ENCODE results near the gene TMEM54. TPM values are rescaled to one million over a fixed set of nuclear protein-coding genes. Genes with fewer than 3 reads are reported as not detected.

The TMEM54 gene
- total and polyA plus RNA-seq, 2 experiments from 2014 or later = 24.8 to 64.7 TPM

DNA sequence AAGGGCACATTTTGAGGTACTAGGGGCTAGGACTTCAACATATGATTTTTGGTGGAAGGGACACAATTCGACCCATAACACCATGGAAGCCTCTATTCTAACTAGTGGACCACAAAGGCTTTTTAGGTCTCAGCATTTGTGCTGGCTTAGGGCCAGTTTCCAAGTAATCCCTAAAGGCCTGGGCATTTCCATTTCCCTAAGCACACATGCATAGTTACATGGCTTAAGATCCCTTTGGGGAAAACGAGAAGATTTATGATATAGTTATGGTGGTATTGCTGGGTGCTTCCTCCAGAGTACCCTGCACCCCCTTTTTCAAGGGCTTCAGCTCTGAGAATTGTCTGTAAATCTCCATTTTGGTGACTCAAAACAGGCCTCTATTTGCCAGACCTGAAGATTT, 28.2 kb upstream of the TMEM54 start:
- H3K27ac ChIP-seq = no peak overlapping the region
- no peaks in the 10 kb centered on the region for H4K20me1 ChIP-seq (ENCODE audit: insufficient read depth, poor library complexity, severe bottlenecking)
- no peaks in the 10 kb centered on the region for H3K36me3 ChIP-seq (replicated peaks; ENCODE audit: insufficient read depth, low read depth)
- H3K27me3 ChIP-seq = no peaks in the 10 kb centered on the region
- H3K9me3 ChIP-seq (ENCODE audit: low read depth) = no peaks in the 10 kb centered on the region
- H3K9me2 ChIP-seq (replicated peaks; ENCODE audit: insufficient read depth) = no peaks in the 10 kb centered on the region
- WGBS (ENCODE audit: low lambda C conversion rate, missing lambda C conversion rate) = 67% methylated on average over 2 of the region's 2 CpGs
- H3K79me2 ChIP-seq = no peaks in the 10 kb centered on the region
- no peak for DNase-seq (ENCODE audit: low spot score)
- H3K4me2 ChIP-seq = no peak overlapping the region
- no peak overlapping the region for H3K4me3 ChIP-seq
- peaks cover 26% of the 10 kb centered on the region for H3K4me1 ChIP-seq (ENCODE audit: insufficient read depth)
- TF ChIP-seq EZH2 (IDR thresholded peaks at IDR 0.05; ENCODE audit: borderline replicate concordance) = no peak
- TF ChIP-seq, protein P1, sequence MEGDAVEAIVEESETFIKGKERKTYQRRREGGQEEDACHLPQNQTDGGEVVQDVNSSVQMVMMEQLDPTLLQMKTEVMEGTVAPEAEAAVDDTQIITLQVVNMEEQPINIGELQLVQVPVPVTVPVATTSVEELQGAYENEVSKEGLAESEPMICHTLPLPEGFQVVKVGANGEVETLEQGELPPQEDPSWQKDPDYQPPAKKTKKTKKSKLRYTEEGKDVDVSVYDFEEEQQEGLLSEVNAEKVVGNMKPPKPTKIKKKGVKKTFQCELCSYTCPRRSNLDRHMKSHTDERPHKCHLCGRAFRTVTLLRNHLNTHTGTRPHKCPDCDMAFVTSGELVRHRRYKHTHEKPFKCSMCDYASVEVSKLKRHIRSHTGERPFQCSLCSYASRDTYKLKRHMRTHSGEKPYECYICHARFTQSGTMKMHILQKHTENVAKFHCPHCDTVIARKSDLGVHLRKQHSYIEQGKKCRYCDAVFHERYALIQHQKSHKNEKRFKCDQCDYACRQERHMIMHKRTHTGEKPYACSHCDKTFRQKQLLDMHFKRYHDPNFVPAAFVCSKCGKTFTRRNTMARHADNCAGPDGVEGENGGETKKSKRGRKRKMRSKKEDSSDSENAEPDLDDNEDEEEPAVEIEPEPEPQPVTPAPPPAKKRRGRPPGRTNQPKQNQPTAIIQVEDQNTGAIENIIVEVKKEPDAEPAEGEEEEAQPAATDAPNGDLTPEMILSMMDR (IDR thresholded peaks at IDR 0.05; ENCODE audit: poor library complexity) = no peak
- no peak for TF ChIP-seq EZH2phosphoT487 (IDR thresholded peaks at IDR 0.05; ENCODE audit: low read depth, severe bottlenecking, unreplicated experiment)
- H2AFZ ChIP-seq = no peak overlapping the region

DNA sequence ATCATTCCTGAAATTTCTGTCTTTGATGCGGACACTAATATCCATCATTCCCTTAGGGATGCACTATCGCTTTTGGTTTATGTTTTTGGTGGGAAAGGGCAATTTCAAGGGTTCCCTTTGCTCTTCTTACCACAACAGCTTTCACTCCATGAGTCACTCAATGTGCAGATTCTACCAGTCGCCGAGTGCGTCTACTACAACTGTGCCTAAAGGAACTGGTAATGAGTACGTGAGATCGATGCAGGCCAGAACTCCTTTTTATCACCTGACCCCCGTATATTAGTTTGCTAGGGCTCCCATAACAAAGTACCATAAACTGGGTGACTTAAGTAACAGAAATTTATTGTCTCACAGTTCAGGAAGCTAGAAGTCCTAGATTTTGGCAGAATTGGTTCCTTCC, 27.5 kb upstream of the TMEM54 start:
- Histone ChIP-seq H3K9me3 (ENCODE audit: low read depth) (no peaks in the 10 kb centered on the region), H4K20me1 (ENCODE audit: insufficient read depth, poor library complexity, severe bottlenecking) (no peaks in the 10 kb centered on the region)
- TF ChIP-seq, protein P1 (IDR thresholded peaks at IDR 0.05; ENCODE audit: poor library complexity) = no peak
- TF ChIP-seq EZH2phosphoT487 (IDR thresholded peaks at IDR 0.05; ENCODE audit: low read depth, severe bottlenecking, unreplicated experiment) (no peak), EZH2 (IDR thresholded peaks at IDR 0.05; ENCODE audit: borderline replicate concordance) (no peak)

DNA sequence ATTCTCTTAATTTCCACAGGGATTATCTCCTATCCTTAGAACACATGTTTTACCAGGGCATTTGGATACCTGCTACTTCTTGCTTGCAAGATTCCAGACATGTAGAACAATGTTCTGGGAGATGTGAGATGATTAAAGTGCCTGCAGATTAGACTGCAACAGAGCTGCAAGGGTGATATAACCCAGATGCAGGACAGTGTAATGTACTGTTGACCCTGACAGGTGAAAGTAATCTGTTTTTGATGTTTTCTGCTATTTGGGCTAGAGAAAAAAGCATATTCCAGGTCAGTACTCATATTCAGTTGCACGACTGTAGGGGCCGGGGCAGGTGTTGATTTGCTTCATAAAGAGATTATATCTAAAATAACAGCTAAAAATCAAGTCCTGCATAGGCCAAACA, 27.1 kb upstream of the TMEM54 start:
- DNase-seq (ENCODE audit: low spot score) = no peak
- Histone ChIP-seq H3K4me3 (no peak overlapping the region), H4K20me1 (ENCODE audit: insufficient read depth, poor library complexity, severe bottlenecking) (no peaks in the 10 kb centered on the region), H3K27me3 (no peaks in the 10 kb centered on the region), H3K79me2 (no peaks in the 10 kb centered on the region), H3K9me2 (replicated peaks; ENCODE audit: insufficient read depth) (no peaks in the 10 kb centered on the region), H3K9me3 (ENCODE audit: low read depth) (no peaks in the 10 kb centered on the region), H3K4me1 (ENCODE audit: insufficient read depth) (peaks cover 19% of the 10 kb centered on the region), H3K4me2 (no peak overlapping the region), H3K27ac (no peak overlapping the region), H2AFZ (no peak overlapping the region), H3K36me3 (replicated peaks; ENCODE audit: insufficient read depth, low read depth) (no peaks in the 10 kb centered on the region)
- TF ChIP-seq EZH2 (IDR thresholded peaks at IDR 0.05; ENCODE audit: borderline replicate concordance) (no peak), EZH2phosphoT487 (IDR thresholded peaks at IDR 0.05; ENCODE audit: low read depth, severe bottlenecking, unreplicated experiment) (no peak)
- TF ChIP-seq, protein P1 (IDR thresholded peaks at IDR 0.05; ENCODE audit: poor library complexity) = no peak
- WGBS (ENCODE audit: low lambda C conversion rate, missing lambda C conversion rate) = 43% methylated on average over 2 of the region's 2 CpGs

More for the DNA sequence above, 27.5 kb upstream of the TMEM54 start:
- Histone ChIP-seq H3K79me2 (no peaks in the 10 kb centered on the region), H3K36me3 (replicated peaks; ENCODE audit: insufficient read depth, low read depth) (no peaks in the 10 kb centered on the region), H3K4me2 (no peak overlapping the region), H3K27ac (no peak overlapping the region), H3K27me3 (no peaks in the 10 kb centered on the region), H3K4me1 (ENCODE audit: insufficient read depth) (peaks cover 22% of the 10 kb centered on the region), H2AFZ (no peak overlapping the region), H3K4me3 (no peak overlapping the region), H3K9me2 (replicated peaks; ENCODE audit: insufficient read depth) (no peaks in the 10 kb centered on the region)
- no peak for DNase-seq (ENCODE audit: low spot score)
- WGBS (ENCODE audit: low lambda C conversion rate, missing lambda C conversion rate) = 72% methylated on average over 8 of the region's 8 CpGs

DNA sequence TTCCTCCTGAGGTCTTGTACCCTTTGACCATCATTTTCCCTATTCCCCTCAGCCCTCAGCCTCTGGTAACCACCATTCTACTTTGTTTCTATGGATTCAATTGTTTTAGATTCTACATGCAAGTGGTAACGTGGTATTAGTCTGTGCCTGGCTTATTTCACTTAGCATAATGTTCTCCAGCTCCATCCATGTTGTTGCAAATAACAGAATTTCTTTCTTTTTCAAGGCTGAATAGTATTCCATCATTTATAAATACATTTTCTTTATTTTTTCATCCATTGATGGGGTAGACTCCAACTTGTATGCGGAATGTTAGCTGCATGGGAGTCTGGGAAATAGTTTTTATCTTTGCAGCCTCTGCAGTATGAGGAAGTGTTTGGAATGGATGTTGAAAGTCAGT, 26.3 kb upstream of the TMEM54 start:
- H3K4me1 ChIP-seq (ENCODE audit: insufficient read depth) = peaks cover 19% of the 10 kb centered on the region
- no peak overlapping the region for H3K4me3 ChIP-seq
- H3K36me3 ChIP-seq (replicated peaks; ENCODE audit: insufficient read depth, low read depth) = no peaks in the 10 kb centered on the region
- DNase-seq (ENCODE audit: low spot score) = no peak
- no peaks in the 10 kb centered on the region for H3K9me3 ChIP-seq (ENCODE audit: low read depth)
- H3K79me2 ChIP-seq = no peaks in the 10 kb centered on the region
- 92% methylated on average over 2 of the region's 2 CpGs for WGBS (ENCODE audit: low lambda C conversion rate, missing lambda C conversion rate)
- H2AFZ ChIP-seq = no peak overlapping the region
- no peaks in the 10 kb centered on the region for H3K27me3 ChIP-seq
- no peak overlapping the region for H3K4me2 ChIP-seq
- no peaks in the 10 kb centered on the region for H3K9me2 ChIP-seq (replicated peaks; ENCODE audit: insufficient read depth)
- H4K20me1 ChIP-seq (ENCODE audit: insufficient read depth, poor library complexity, severe bottlenecking) = no peaks in the 10 kb centered on the region
- no peak for TF ChIP-seq EZH2phosphoT487 (IDR thresholded peaks at IDR 0.05; ENCODE audit: low read depth, severe bottlenecking, unreplicated experiment)
- TF ChIP-seq, protein P1 (IDR thresholded peaks at IDR 0.05; ENCODE audit: poor library complexity) = no peak
- no peak for TF ChIP-seq EZH2 (IDR thresholded peaks at IDR 0.05; ENCODE audit: borderline replicate concordance)
- no peak overlapping the region for H3K27ac ChIP-seq
